Measurements from ENCODE around the gene BZW2. TPM values are rescaled to one million over a fixed set of nuclear protein-coding genes. Genes with fewer than 3 reads are reported as not detected.
A peak's percentile ranks its signal among the peaks of the same experiment; 100 is the strongest.

The BZW2 gene
- total RNA-seq, 1 experiment from 2014 or later, result 80.9 TPM

DNA sequence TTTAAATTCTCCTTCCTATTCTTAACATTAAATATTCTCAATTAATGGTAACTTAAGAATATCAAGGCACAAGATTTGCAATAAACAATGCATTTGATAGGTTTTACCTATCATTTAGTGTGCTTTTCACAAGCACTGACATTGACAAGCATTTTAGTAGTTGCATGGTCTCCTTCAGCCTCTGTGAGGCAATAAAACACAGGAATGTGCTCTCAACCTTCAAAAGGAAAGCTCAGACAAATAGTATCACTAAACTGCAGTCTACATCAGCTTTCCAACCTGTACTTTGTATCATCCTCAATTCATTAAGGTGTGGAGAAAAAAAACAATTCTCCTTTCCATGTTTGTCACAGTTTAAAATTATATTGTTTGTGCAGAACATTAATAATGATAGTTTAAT is 56.5 kb downstream of the BZW2 start:
- DNase-seq (ENCODE audit: low read depth, low spot score) (no peak), ATAC-seq (no peak)
- intact Hi-C loops (cut with micrococcal nuclease; ENCODE audit: unreplicated experiment), result loop anchor here (5.0 kb wide), 1 partner anchor 100 kb away; the partner anchor contains the start of gene AGR2
- H3K9me3 ChIP-seq (ENCODE audit: control insufficient read depth, insufficient read depth, low read depth, low read length), result no peaks in the 10 kb centered on the region
- H3K27ac ChIP-seq (ENCODE audit: low read length), result no peak overlapping the region
- BruUV-seq (replicated peaks), result no TSS peak
- peaks cover 59% of the 10 kb centered on the region for H3K36me3 ChIP-seq (ENCODE audit: control insufficient read depth, insufficient read depth, low read length)
- POLR2A ChIA-PET, result no interaction called here
- no peaks in the 10 kb centered on the region for H3K4me1 ChIP-seq (ENCODE audit: control insufficient read depth, insufficient read depth, low read length)
- H3K27me3 ChIP-seq (ENCODE audit: control insufficient read depth, insufficient read depth, low read length), result no peaks in the 10 kb centered on the region
- CTCF ChIA-PET, result interaction anchor here (0.5 kb wide), 2 partner anchors 99 kb away, joined by 3 to 5 read pairs; no protein-coding TSS in a partner anchor
- H3K4me3 ChIP-seq (ENCODE audit: low read depth in 2 of 2, low read length in 2 of 2), result no peak overlapping the region
- in situ Hi-C loops (cut with HindIII; ENCODE audit: low pct_unique_long_range_greater_than_20kb, low sequenced_read_pairs), result no loop called here
- no peak for TF ChIP-seq POLR2AphosphoS5 (IDR thresholded peaks at IDR 0.05; ENCODE audit: low read depth, low read length)
- TF ChIP-seq, protein P1, sequence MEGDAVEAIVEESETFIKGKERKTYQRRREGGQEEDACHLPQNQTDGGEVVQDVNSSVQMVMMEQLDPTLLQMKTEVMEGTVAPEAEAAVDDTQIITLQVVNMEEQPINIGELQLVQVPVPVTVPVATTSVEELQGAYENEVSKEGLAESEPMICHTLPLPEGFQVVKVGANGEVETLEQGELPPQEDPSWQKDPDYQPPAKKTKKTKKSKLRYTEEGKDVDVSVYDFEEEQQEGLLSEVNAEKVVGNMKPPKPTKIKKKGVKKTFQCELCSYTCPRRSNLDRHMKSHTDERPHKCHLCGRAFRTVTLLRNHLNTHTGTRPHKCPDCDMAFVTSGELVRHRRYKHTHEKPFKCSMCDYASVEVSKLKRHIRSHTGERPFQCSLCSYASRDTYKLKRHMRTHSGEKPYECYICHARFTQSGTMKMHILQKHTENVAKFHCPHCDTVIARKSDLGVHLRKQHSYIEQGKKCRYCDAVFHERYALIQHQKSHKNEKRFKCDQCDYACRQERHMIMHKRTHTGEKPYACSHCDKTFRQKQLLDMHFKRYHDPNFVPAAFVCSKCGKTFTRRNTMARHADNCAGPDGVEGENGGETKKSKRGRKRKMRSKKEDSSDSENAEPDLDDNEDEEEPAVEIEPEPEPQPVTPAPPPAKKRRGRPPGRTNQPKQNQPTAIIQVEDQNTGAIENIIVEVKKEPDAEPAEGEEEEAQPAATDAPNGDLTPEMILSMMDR (IDR thresholded peaks at IDR 0.05), result peak; percentile 46; the same call in 1 of the 2 replicates

DNA sequence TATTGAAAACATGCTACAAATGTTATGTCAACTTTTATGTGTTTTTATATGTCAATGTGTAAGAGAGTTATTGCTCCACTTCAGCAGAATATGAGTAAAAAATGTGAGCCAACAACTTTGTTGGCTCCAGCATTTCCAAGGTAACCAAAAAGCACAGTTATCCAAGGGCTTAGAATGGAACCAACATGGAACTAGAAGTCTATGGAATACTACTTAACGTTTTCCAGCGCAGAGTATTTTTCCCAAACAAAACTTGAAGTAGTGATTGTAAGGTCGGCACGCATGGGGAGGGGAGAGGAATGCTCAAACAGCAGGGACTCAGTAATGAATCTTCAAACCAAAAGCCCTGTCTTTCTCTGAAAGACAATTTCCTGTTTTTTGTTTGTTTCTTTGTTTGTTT is 62.5 kb downstream of the BZW2 start:
- no peaks in the 10 kb centered on the region for H3K27me3 ChIP-seq (ENCODE audit: control insufficient read depth, insufficient read depth, low read length)
- ChIA-PET CTCF (no interaction called here), POLR2A (no interaction called here)
- H3K4me3 ChIP-seq (ENCODE audit: low read depth in 2 of 2, low read length in 2 of 2), result no peak overlapping the region
- no peak for ATAC-seq
- H3K9me3 ChIP-seq (ENCODE audit: control insufficient read depth, insufficient read depth, low read depth, low read length), result no peaks in the 10 kb centered on the region
- TF ChIP-seq, protein P2, sequence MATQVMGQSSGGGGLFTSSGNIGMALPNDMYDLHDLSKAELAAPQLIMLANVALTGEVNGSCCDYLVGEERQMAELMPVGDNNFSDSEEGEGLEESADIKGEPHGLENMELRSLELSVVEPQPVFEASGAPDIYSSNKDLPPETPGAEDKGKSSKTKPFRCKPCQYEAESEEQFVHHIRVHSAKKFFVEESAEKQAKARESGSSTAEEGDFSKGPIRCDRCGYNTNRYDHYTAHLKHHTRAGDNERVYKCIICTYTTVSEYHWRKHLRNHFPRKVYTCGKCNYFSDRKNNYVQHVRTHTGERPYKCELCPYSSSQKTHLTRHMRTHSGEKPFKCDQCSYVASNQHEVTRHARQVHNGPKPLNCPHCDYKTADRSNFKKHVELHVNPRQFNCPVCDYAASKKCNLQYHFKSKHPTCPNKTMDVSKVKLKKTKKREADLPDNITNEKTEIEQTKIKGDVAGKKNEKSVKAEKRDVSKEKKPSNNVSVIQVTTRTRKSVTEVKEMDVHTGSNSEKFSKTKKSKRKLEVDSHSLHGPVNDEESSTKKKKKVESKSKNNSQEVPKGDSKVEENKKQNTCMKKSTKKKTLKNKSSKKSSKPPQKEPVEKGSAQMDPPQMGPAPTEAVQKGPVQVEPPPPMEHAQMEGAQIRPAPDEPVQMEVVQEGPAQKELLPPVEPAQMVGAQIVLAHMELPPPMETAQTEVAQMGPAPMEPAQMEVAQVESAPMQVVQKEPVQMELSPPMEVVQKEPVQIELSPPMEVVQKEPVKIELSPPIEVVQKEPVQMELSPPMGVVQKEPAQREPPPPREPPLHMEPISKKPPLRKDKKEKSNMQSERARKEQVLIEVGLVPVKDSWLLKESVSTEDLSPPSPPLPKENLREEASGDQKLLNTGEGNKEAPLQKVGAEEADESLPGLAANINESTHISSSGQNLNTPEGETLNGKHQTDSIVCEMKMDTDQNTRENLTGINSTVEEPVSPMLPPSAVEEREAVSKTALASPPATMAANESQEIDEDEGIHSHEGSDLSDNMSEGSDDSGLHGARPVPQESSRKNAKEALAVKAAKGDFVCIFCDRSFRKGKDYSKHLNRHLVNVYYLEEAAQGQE (IDR thresholded peaks at IDR 0.05; ENCODE audit: insufficient read depth in 1 of 2, low read depth in 2 of 2, low read length in 1 of 2), result no peak
- TF ChIP-seq SIN3A (IDR thresholded peaks at IDR 0.05; ENCODE audit: borderline replicate concordance, insufficient read depth, low read depth, low read length) (no peak), POLR2AphosphoS5 (IDR thresholded peaks at IDR 0.05; ENCODE audit: low read depth, low read length) (no peak), TCF7L2 (IDR thresholded peaks at IDR 0.05; ENCODE audit: low read depth, low read length) (no peak)
- TF ChIP-seq, protein P1 (IDR thresholded peaks at IDR 0.05), result no peak
- DNase-seq (ENCODE audit: low read depth, low spot score), result no peak
- in situ Hi-C loops (cut with HindIII; ENCODE audit: low pct_unique_long_range_greater_than_20kb, low sequenced_read_pairs), result no loop called here
- H3K4me1 ChIP-seq (ENCODE audit: control insufficient read depth, insufficient read depth, low read length), result no peaks in the 10 kb centered on the region
- peaks cover 13% of the 10 kb centered on the region; the same call in 1 of the 2 replicates for H3K36me3 ChIP-seq (ENCODE audit: control insufficient read depth, insufficient read depth, low read length)
- intact Hi-C loops (cut with micrococcal nuclease; ENCODE audit: unreplicated experiment), result no loop called here
- BruUV-seq (replicated peaks), result no TSS peak
- no peak overlapping the region for H3K27ac ChIP-seq (ENCODE audit: low read length)

Data from Panc1 (cell line).